Panc1 (cell line): ENCODE measurements around the gene DPH6. TPM values are rescaled to one million over a fixed set of nuclear protein-coding genes. Genes with fewer than 3 reads are reported as not detected.

Source experiments
- ATAC-seq: fragments of 200-7000 bp; cut with Tn5 transposase; 2 replicates; pipeline ENCODE4 v1.9.1; 2020; ENCODE audit warnings: mild to moderate bottlenecking, moderate library complexity
- BruUV-seq: library from RNA; stranded (reverse); fragments of 400-500 nt; replicated peaks from 2 replicates; lab custom pipeline; 2021; lab: Mats Ljungman, UMichigan
- CTCF ChIA-PET: fragments of 300-600 bp; sonication (Branson Sonifier 250); formaldehyde crosslinking; loops from one replicate; lab custom pipeline; 2022; ENCODE audit warnings: antibody characterized with exemption; lab: Charles Lee
- POLR2A ChIA-PET: fragments of 300-600 bp; sonication (Branson Sonifier 250); formaldehyde crosslinking; loops from one replicate; lab custom pipeline; 2022; ENCODE audit warnings: antibody characterized with exemption; lab: Charles Lee
- DNase-seq: peaks from one replicate; pipeline ENCODE4 v3.0.0-alpha.2; 2010; ENCODE audit warnings: low read depth, low spot score
- H3K27ac ChIP-seq: 2 replicates; pipeline ENCODE4 v1.5.1; 2011; ENCODE audit warnings: mild to moderate bottlenecking, low read length, inconsistent platforms
- H3K27me3 ChIP-seq: fragments of 200-500 bp; sonication (Bioruptor generic); 2 replicates; pipeline ENCODE4 v1.6.0; 2014; ENCODE audit warnings: low read length, inconsistent platforms; ENCODE audit not compliant: control insufficient read depth, insufficient read depth
- H3K36me3 ChIP-seq: fragments of 200-500 bp; sonication (Bioruptor generic); 2 replicates; pipeline ENCODE4 v1.5.1; 2014; ENCODE audit warnings: inconsistent platforms, mild to moderate bottlenecking, low read length, moderate library complexity; ENCODE audit not compliant: control insufficient read depth, insufficient read depth
- H3K4me1 ChIP-seq: 2 replicates; pipeline ENCODE4 v1.5.1; 2011; ENCODE audit warnings: inconsistent platforms, mild to moderate bottlenecking, low read length, moderate library complexity; ENCODE audit not compliant: control insufficient read depth, insufficient read depth
- H3K4me3 ChIP-seq, 2 experiments: 2 replicates each; pipeline ENCODE4 v1.5.1; 2011 to 2012; ENCODE audit warnings: low read depth in 2 of 2, low read length in 2 of 2, mild to moderate bottlenecking in 2 of 2, inconsistent platforms in 1 of 2, moderate library complexity in 1 of 2
- H3K9me3 ChIP-seq: fragments of 200-500 bp; sonication (Bioruptor generic); 2 replicates; pipeline ENCODE4 v1.5.1; 2014; ENCODE audit warnings: low read depth, mild to moderate bottlenecking, inconsistent platforms, low read length, moderate library complexity; ENCODE audit not compliant: control insufficient read depth, insufficient read depth
- CTCF ChIP-seq: fragments of 450-650 bp; IDR thresholded peaks from 2 replicates; pipeline ENCODE4 v1.5.1; 2017; ENCODE audit warnings: mild to moderate bottlenecking
- POLR2AphosphoS5 ChIP-seq: IDR thresholded peaks from 2 replicates; pipeline ENCODE4 v1.6.1; 2012; ENCODE audit warnings: mild to moderate bottlenecking, low read depth, low read length, moderate library complexity
- REST ChIP-seq, 2 experiments: IDR thresholded peaks; 2 replicates each; pipeline ENCODE4 v1.6.1; 2011 to 2012; ENCODE audit warnings: low read depth in 2 of 2, control low read depth in 1 of 2, low read length in 1 of 2, mild to moderate bottlenecking in 1 of 2, moderate library complexity in 1 of 2; ENCODE audit not compliant: insufficient read depth in 1 of 2
- SIN3A ChIP-seq: IDR thresholded peaks from 2 replicates; pipeline ENCODE4 v1.6.1; 2012; ENCODE audit warnings: low read depth, mild to moderate bottlenecking, low read length, moderate library complexity, borderline replicate concordance; ENCODE audit not compliant: insufficient read depth
- TCF7L2 ChIP-seq: IDR thresholded peaks from 2 replicates; pipeline ENCODE4 v1.6.1; 2011; ENCODE audit warnings: mild to moderate bottlenecking, low read depth, low read length, inconsistent platforms
- in situ Hi-C: cut with HindIII; loops from 2 replicates; pipeline ENCODE4 v1.10.0; 2016; ENCODE audit warnings: low sequenced_read_pairs, low pct_unique_long_range_greater_than_20kb
- intact Hi-C: fragments of 100-400 bp; cut with micrococcal nuclease; formaldehyde crosslinking; loops from one replicate; pipeline ENCODE4 v1.10.0; 2022; ENCODE audit not compliant: unreplicated experiment
- total RNA-seq: library from RNA; stranded (reverse); gene quantifications from one replicate; pipeline ENCODE4 v1.2.1, GENCODE V29; 2021; ENCODE audit not compliant: unreplicated experiment

DPH6 gene
- total RNA-seq, 1 experiment from 2014 or later: 24.0 TPM

- DNase-seq (no peak), ATAC-seq (no peak)
- no peak overlapping the region for H3K4me3 ChIP-seq
- H3K27me3 ChIP-seq: no peaks in the 10 kb centered on the region
- H3K27ac ChIP-seq: no peak overlapping the region
- H3K9me3 ChIP-seq: no peaks in the 10 kb centered on the region
- in situ Hi-C loops (no loop called here), intact Hi-C loops (no loop called here)
- POLR2A ChIA-PET: no interaction called here
- H3K36me3 ChIP-seq: no peaks in the 10 kb centered on the region
- TF ChIP-seq CTCF: no peak
- TF ChIP-seq SIN3A: no peak
- no peak for TF ChIP-seq REST (IDR thresholded peaks at IDR 0.05; ENCODE audit: insufficient read depth in 1 of 2, low read depth in 2 of 2, low read length in 1 of 2)
- no peak for TF ChIP-seq TCF7L2
- no peak for TF ChIP-seq POLR2AphosphoS5
- H3K4me1 ChIP-seq: no peaks in the 10 kb centered on the region
- CTCF ChIA-PET: no interaction called here
- BruUV-seq: no TSS peak
These were observed 50.9 kb downstream of the DPH6 start for GRCh38 chr15:35495080-35495479.

GRCh38 chr15:35491999-35492398, 54.0 kb downstream of the DPH6 start:
- H3K9me3 ChIP-seq: no peaks in the 10 kb centered on the region; the same call in 1 of the 2 replicates
- no peaks in the 10 kb centered on the region for H3K36me3 ChIP-seq
- in situ Hi-C loops (no loop called here), intact Hi-C loops (no loop called here)
- ChIA-PET CTCF (no interaction called here), POLR2A (no interaction called here)
- DNase-seq (no peak), ATAC-seq (no peak)
- TF ChIP-seq POLR2AphosphoS5: no peak
- no peak for TF ChIP-seq TCF7L2
- TF ChIP-seq CTCF: no peak
- TF ChIP-seq REST (IDR thresholded peaks at IDR 0.05; ENCODE audit: insufficient read depth in 1 of 2, low read depth in 2 of 2, low read length in 1 of 2): no peak
- TF ChIP-seq SIN3A: no peak
- H3K27ac ChIP-seq: no peak overlapping the region
- no peak overlapping the region for H3K4me3 ChIP-seq
- H3K4me1 ChIP-seq: no peaks in the 10 kb centered on the region
- no peaks in the 10 kb centered on the region for H3K27me3 ChIP-seq
- no TSS peak for BruUV-seq
